Mammary epithelial cell (primary cell): ENCODE data around the gene GTF3A.

ENCODE experiments used
- EZH2 ChIP-seq: IDR thresholded peaks from 2 replicates; pipeline ENCODE4 v1.6.1; 2012; ENCODE audit warnings: low read length, inconsistent platforms, borderline replicate concordance
- TF ChIP-seq, protein P1 (sequence below), 2 donors: IDR thresholded peaks in 1 of 2; conservative IDR thresholded peaks in 1 of 2; 2 replicates each; pipeline ENCODE4 v1.5.1; 2011 to 2012; ENCODE audit warnings: inconsistent platforms in 2 of 2, low read length in 2 of 2, mild to moderate bottlenecking in 2 of 2, control low read depth in 1 of 2, low read depth in 1 of 2; ENCODE audit not compliant: insufficient read depth in 1 of 2; ENCODE audit errors: extremely low read depth in 1 of 2

DNA sequence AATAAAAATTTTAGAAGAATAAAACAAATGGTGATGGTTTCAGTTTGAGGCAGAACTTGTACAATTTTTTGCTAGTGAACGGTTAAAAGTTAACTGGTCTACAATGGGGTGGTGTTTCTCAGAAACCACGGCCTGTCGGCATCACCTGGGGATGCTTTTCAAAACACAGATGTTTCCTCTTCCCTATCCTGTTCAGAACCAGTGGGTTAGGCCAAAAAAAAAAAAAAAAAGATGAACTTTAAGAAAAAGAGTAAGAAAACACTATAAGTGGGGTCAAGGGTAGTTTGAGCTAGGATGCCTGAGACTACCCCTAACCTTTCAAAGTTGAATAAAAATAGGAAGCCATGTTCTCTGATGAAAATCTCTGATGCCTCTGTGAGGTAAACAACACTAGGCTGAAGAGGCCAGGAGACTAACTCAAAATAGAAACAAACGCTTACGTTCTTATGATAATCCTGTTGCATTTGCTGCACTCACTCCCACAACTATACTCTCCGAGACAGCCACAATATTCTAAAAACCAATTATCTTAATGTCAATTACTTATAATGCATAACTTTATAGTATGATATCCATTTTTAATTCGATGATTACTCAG, 22.7 kb downstream of the GTF3A start:
- TF ChIP-seq, protein P1, sequence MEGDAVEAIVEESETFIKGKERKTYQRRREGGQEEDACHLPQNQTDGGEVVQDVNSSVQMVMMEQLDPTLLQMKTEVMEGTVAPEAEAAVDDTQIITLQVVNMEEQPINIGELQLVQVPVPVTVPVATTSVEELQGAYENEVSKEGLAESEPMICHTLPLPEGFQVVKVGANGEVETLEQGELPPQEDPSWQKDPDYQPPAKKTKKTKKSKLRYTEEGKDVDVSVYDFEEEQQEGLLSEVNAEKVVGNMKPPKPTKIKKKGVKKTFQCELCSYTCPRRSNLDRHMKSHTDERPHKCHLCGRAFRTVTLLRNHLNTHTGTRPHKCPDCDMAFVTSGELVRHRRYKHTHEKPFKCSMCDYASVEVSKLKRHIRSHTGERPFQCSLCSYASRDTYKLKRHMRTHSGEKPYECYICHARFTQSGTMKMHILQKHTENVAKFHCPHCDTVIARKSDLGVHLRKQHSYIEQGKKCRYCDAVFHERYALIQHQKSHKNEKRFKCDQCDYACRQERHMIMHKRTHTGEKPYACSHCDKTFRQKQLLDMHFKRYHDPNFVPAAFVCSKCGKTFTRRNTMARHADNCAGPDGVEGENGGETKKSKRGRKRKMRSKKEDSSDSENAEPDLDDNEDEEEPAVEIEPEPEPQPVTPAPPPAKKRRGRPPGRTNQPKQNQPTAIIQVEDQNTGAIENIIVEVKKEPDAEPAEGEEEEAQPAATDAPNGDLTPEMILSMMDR (conservative IDR thresholded peaks at IDR 0.05 in 1 of 2, IDR thresholded peaks at IDR 0.05 in 1 of 2; ENCODE audit: extremely low read depth in 1 of 2, insufficient read depth in 1 of 2, low read depth in 1 of 2, low read length in 2 of 2): no peak
- TF ChIP-seq EZH2: no peak
